Endodermal cell (in vitro differentiated cells): ENCODE data around the gene CEP85L. TPM values are rescaled to one million over a fixed set of nuclear protein-coding genes. Genes with fewer than 3 reads are reported as not detected.

ENCODE experiments used
- DNase-seq: peaks from one replicate; pipeline ENCODE4 v3.0.0-alpha.2; 2017
- H3K27ac ChIP-seq: 2 replicates; pipeline ENCODE4 v1.5.1; 2013; ENCODE audit warnings: mild to moderate bottlenecking, low read depth, low read length, moderate library complexity
- H3K27me3 ChIP-seq: 2 replicates; pipeline ENCODE4 v1.6.1; 2013; ENCODE audit warnings: mild to moderate bottlenecking, low read length, moderate library complexity; ENCODE audit not compliant: insufficient read depth, control insufficient read depth, poor library complexity, severe bottlenecking
- H3K36me3 ChIP-seq: 2 replicates; pipeline ENCODE4 v1.7.0; 2013; ENCODE audit warnings: mild to moderate bottlenecking, low read length, moderate library complexity; ENCODE audit not compliant: control insufficient read depth, insufficient read depth
- H3K4me1 ChIP-seq: one replicate; pipeline ENCODE4 v1.7.0; 2013; ENCODE audit warnings: low read length; ENCODE audit not compliant: control insufficient read depth, insufficient read depth
- H3K4me3 ChIP-seq: 2 replicates; pipeline ENCODE4 v1.5.1; 2013; ENCODE audit warnings: mild to moderate bottlenecking, low read length, moderate library complexity
- H3K9ac ChIP-seq: 2 replicates; pipeline ENCODE4 v1.6.1; 2013; ENCODE audit warnings: mild to moderate bottlenecking, low read length, moderate library complexity; ENCODE audit not compliant: poor library complexity, severe bottlenecking; ENCODE audit errors: extremely low read depth
- H3K9me3 ChIP-seq: 2 replicates; pipeline ENCODE4 v1.6.1; 2013; ENCODE audit warnings: mild to moderate bottlenecking, low read length, moderate library complexity; ENCODE audit not compliant: control insufficient read depth
- H3K27ac Mint-ChIP-seq: 2 replicates; pipeline ENCODE4 v1.8.0; 2020; ENCODE audit warnings: mixed read lengths
- H3K27me3 Mint-ChIP-seq: 2 replicates; pipeline ENCODE4 v1.8.0; 2021; ENCODE audit warnings: mild to moderate bottlenecking, mixed read lengths; ENCODE audit not compliant: insufficient read depth
- H3K36me3 Mint-ChIP-seq: 2 replicates; pipeline ENCODE4 v1.8.0; 2020; ENCODE audit warnings: low read depth, mixed read lengths
- H3K4me1 Mint-ChIP-seq: 2 replicates; pipeline ENCODE4 v1.8.0; 2020; ENCODE audit warnings: mixed read lengths
- H3K4me3 Mint-ChIP-seq: 2 replicates; pipeline ENCODE4 v1.8.0; 2020; ENCODE audit warnings: mild to moderate bottlenecking, moderate library complexity, mixed read lengths
- H3K9me3 Mint-ChIP-seq: 2 replicates; pipeline ENCODE4 v1.8.0; 2020; ENCODE audit warnings: mild to moderate bottlenecking, mixed read lengths
- WGBS, 2 experiments: methylation state at CpG; one replicate each; pipeline versions ENCODE4 v1.1.5 to v1.1.7; 2013; ENCODE audit warnings: missing lambda C conversion rate in 2 of 2, mixed read lengths in 1 of 2; ENCODE audit not compliant: insufficient coverage in 1 of 2, insufficient read length in 1 of 2; 5-methylcytosine and 5-hydroxymethylcytosine counted together
- total RNA-seq, 2 donors: library from RNA; stranded (reverse); fragmentation: NEBNext Ultra II Directional in 1 of 2; extraction: Animal tissue kit (Norgen Biotek cat#: 25700) in 1 of 2; gene quantifications; 2 replicates in 1 of 2; 3 replicates in 1 of 2; pipeline ENCODE4 v1.2.1, GENCODE V29; 2021
- TF ChIP-seq, protein P1 (sequence below): fragments of 200-600 bp; sonication (generic); conservative IDR thresholded peaks from 2 replicates; pipeline ENCODE4 v1.5.0; 2021; ENCODE audit warnings: antibody characterized with exemption, mild to moderate bottlenecking

The CEP85L gene
- total RNA-seq, 2 donors from 2014 or later: 6.7 to 10.2 TPM

DNA sequence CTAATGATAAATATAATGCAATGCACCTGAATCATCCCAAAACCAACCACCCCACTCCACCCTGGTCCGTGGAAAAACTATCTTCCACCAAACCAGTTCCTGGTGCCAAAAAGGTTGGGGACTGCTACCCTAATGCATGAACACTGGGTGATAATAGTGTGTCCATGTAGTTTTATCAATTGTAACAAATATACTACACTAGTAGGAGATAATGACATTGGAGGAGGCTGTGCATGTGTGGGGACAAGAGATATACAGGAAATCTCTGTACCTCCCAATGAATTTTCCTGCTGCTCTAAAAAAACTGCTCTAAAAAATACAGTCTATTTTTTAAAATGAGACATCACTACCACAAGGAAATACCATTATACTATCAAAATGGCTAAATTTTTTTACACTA lies 20.5 kb downstream of the CEP85L start:
- Mint-ChIP-seq H3K36me3 (peaks cover 5% of the 10 kb centered on the region), H3K4me1 (no peaks in the 10 kb centered on the region)

GRCh38 chr6:118630067-118630466 lies 21.3 kb downstream of the CEP85L start:
- H3K27ac ChIP-seq: no peak overlapping the region
- no peaks in the 10 kb centered on the region for H3K27me3 ChIP-seq
- no peak overlapping the region for H3K27ac Mint-ChIP-seq
- no peak overlapping the region for H3K4me3 ChIP-seq
- WGBS, 2 experiments: 44% methylated on average over 1 of the region's 1 CpG; no CpG with 5 or more reads in 1 of the 2 experiments
- no peak for DNase-seq
- H3K4me3 Mint-ChIP-seq: no peak overlapping the region
- TF ChIP-seq, protein P1, sequence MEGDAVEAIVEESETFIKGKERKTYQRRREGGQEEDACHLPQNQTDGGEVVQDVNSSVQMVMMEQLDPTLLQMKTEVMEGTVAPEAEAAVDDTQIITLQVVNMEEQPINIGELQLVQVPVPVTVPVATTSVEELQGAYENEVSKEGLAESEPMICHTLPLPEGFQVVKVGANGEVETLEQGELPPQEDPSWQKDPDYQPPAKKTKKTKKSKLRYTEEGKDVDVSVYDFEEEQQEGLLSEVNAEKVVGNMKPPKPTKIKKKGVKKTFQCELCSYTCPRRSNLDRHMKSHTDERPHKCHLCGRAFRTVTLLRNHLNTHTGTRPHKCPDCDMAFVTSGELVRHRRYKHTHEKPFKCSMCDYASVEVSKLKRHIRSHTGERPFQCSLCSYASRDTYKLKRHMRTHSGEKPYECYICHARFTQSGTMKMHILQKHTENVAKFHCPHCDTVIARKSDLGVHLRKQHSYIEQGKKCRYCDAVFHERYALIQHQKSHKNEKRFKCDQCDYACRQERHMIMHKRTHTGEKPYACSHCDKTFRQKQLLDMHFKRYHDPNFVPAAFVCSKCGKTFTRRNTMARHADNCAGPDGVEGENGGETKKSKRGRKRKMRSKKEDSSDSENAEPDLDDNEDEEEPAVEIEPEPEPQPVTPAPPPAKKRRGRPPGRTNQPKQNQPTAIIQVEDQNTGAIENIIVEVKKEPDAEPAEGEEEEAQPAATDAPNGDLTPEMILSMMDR: no peak
- peaks cover 12% of the 10 kb centered on the region for H3K9me3 Mint-ChIP-seq
- H3K4me1 ChIP-seq: no peaks in the 10 kb centered on the region
- no peak overlapping the region for H3K9ac ChIP-seq
- no peaks in the 10 kb centered on the region for H3K4me1 Mint-ChIP-seq
- H3K36me3 Mint-ChIP-seq: peaks cover 5% of the 10 kb centered on the region
- H3K9me3 ChIP-seq: peaks cover 20% of the 10 kb centered on the region
- H3K36me3 ChIP-seq: no peaks in the 10 kb centered on the region
- H3K27me3 Mint-ChIP-seq: no peaks in the 10 kb centered on the region

More for the DNA sequence above, 20.5 kb downstream of the CEP85L start:
- DNase-seq: no peak
- Histone ChIP-seq H3K36me3 (no peaks in the 10 kb centered on the region), H3K4me1 (no peaks in the 10 kb centered on the region), H3K9ac (no peak overlapping the region), H3K27me3 (no peaks in the 10 kb centered on the region), H3K9me3 (peaks cover 14% of the 10 kb centered on the region), H3K4me3 (no peak overlapping the region), H3K27ac (no peak overlapping the region)
- H3K27ac Mint-ChIP-seq: no peak overlapping the region
- peaks cover 8% of the 10 kb centered on the region for H3K9me3 Mint-ChIP-seq
- no peak overlapping the region for H3K4me3 Mint-ChIP-seq
- 60% methylated on average over 1 of the region's 1 CpG; no CpG with 5 or more reads in 1 of the 2 experiments for WGBS, 2 experiments
- TF ChIP-seq, protein P1: no peak
- no peaks in the 10 kb centered on the region for H3K27me3 Mint-ChIP-seq

DNA sequence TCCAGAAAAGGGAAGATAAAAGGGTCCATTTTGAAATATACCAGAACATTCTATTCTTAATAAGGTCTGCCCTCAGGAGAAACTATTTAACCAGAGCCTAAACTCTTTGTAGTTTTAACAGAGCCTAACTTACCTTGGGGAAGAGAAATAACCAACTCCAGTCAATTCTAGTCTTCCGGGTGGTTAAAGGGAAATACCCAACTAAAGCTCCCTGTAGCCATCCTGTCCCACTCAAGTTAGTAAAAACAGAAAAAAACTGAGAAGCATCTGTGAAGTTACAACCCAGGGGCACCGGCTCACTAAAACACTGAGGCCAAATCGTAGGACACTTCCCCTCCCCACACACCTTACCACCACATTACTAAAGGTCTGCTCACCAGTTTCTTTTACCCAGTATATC lies 23.7 kb downstream of the CEP85L start:
- Histone ChIP-seq H3K9ac (no peak overlapping the region), H3K27ac (no peak overlapping the region), H3K27me3 (no peaks in the 10 kb centered on the region), H3K4me3 (no peak overlapping the region), H3K9me3 (peaks cover 20% of the 10 kb centered on the region), H3K36me3 (no peaks in the 10 kb centered on the region), H3K4me1 (no peaks in the 10 kb centered on the region)
- Mint-ChIP-seq H3K4me3 (no peak overlapping the region), H3K4me1 (no peaks in the 10 kb centered on the region), H3K27ac (no peak overlapping the region), H3K27me3 (no peaks in the 10 kb centered on the region), H3K36me3 (peaks cover 5% of the 10 kb centered on the region), H3K9me3 (peaks cover 15% of the 10 kb centered on the region)
- WGBS, 2 experiments: 86 to 100% methylated on average over 1 to 3 of the region's 3 CpGs
- no peak for DNase-seq
- TF ChIP-seq, protein P1: no peak
